ENCODE data around the gene KRTAP5-11.
"Not testable (repeated sequence)": the region's sequence is repeated elsewhere in the genome, so short reads cannot be mapped to it uniquely, and the experiment has no call there.

KRTAP5-11 gene, protein sequence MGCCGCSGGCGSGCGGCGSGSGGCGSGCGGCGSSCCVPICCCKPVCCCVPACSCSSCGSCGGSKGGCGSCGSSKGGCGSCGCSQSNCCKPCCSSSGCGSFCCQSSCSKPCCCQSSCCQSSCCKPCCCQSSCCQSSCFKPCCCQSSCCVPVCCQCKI

DNA sequence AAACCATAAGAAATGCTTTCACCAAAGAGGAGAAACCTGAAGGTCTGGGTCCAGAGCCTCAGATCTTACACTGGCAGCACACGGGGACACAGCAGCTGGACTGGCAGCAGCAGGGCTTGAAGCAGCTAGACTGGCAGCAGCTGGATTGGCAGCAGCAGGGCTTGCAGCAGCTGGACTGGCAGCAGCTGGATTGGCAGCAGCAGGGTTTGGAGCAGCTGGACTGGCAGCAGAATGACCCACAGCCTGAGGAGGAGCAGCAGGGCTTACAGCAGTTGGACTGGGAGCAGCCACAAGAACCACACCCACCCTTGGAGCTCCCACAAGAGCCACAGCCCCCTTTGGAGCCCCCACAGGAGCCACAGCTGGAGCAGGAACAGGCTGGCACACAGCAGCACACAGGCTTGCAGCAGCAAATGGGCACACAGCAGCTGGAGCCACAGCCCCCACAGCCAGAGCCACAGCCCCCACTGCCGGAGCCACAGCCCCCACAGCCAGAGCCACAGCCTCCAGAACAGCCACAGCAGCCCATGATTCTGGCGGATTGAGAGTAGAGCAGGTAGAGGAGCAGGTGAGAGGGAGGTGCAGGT, at the start of gene KRTAP5-11:
KRTAP5-11 (minus strand) TSS at position 567 of the 587 bp plus-strand sequence; CDS start at position 529, 38 bp downstream.
- no peak for DNase-seq

DNA sequence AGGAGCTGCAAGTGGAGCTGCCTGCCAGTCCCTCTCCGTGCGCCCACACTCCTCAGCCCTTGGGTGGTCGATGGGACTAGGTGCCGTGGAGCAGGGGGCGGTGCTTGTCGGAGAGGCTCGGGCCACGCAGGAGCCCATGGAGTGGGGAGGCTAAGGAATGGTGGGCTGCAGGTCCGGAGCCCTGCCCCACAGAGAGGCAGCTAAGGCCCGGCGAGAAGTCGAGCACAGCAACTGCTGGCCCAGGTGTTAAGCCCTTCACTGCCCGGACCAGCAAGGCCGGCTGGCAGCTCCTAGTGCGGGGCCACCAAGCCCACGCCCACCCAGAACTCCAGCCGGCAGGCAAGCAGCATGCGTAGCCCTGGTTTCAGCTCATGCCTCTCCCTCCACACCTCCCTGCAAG, 48.9 kb upstream of the KRTAP5-11 start:
- DNase-seq, result not testable (repeated sequence)

- peak; percentile 16 for DNase-seq
These were observed 47.4 kb upstream of the KRTAP5-11 start for GRCh38 chr11:71630071-71630470.

GRCh38 chr11:71628943-71629342, 46.3 kb upstream of the KRTAP5-11 start:
- DNase-seq, result not testable (repeated sequence)

DNA sequence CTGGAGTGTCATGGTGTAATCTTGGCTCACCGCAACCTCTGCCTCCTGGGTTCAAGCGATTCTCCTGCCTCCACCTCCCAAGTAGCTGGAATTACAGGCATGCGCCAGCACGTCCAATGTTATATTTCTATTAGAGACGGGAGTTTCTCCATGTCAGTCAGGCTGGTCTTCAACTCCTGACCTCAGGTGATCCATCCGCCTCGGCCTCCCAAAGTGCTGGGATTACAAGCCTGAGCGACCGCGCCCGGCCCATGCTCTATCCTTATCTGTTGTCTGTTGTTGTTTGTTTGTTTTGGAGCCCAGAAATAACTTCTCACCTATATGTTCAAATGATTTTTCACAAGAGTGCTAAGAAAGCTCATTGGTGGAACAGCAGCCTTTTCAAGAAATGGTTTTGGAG, 40.6 kb upstream of the KRTAP5-11 start:
- not testable (repeated sequence) for DNase-seq

GRCh38 chr11:71622561-71622960, 39.9 kb upstream of the KRTAP5-11 start:
- not testable (repeated sequence) for DNase-seq

- DNase-seq, result not testable (repeated sequence)
These were observed 32.3 kb upstream of the KRTAP5-11 start for GRCh38 chr11:71615003-71615402.

DNA sequence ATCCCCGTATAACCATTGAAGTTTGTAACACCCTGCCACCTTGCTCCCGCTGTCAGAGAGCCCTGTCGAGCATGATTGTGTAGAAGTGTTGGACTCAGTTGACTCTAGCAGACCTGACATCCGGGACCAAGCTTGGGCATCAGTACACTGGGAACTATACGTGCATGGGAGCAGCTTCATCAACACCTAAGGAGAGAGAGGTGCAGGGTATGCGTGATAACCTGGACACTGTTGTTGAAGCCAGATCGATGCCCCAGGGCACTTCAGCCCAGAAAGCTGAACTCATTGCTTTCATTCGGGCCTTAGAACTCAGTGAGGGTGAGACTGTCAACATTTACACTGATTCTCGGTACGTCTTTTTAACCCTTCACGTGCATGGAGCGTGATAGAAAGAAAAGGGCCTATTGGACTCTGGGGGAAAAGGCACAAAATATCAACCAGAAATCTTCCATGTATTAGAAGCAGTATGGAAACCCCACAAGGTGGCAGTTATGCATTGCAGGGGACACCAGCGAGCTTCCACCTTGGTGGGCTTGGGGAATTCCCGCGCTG, 31.8 kb upstream of the KRTAP5-11 start:
- DNase-seq, result not testable (repeated sequence)

DNA sequence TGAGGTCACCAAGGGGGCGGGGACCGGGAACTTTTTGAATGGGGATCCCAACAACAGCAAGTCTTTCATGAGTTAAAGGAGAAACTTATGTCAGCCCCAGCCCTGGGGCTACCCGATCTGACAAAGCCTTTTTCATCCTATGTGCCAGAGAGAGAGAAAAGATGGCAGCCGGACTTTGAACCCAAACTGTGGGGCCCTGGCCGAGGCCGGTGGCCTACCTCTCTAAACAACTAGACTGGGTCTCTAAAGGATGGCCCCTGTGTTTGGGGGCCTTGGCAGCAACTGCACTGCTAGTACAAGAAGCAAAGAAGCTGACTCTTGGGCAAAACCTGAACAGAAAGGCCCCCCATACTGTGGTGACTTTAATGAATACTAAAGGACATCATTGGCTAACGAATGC, 31.3 kb upstream of the KRTAP5-11 start:
- DNase-seq, result not testable (repeated sequence)

GRCh38 chr11:71611218-71611910, 28.7 kb upstream of the KRTAP5-11 start:
- not testable (repeated sequence) for DNase-seq

GRCh38 chr11:71608272-71608671, 25.6 kb upstream of the KRTAP5-11 start:
- not testable (repeated sequence) for DNase-seq

DNA sequence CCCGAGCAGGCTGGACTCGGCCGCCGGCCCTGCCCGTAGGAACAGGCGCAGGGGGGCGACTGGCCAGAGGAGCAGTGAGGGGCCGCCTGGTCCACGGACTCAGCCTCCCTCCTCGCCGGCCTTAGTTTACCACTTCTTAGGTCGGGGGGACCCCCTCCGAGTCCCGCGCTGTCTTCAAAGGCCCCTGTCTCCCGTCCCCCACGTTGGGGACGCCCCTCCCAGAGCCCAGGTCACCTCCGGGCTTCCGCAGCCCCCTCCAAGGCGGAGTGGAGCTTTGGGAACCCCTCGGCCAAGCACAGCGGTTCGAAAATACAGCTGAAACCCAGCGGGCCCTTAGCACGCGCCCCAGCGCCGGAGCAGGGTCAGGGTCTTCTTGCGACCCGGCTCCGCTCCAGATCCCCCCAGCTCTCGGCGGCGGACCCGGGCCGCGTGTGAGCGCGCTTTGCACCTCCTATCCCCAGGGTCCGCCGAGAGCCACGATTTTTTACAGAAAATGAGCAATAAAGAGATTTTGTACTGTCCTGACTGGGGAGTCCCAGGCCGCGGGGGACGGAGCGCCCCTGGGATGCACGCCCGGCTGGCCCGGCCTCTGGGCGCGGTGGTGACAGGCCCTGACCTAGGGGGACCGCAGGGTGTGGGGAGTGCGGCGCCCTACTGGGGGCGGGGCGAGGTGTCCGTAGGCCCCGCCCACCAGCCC, 25.0 kb upstream of the KRTAP5-11 start:
- DNase-seq, result not testable (repeated sequence)

DNA sequence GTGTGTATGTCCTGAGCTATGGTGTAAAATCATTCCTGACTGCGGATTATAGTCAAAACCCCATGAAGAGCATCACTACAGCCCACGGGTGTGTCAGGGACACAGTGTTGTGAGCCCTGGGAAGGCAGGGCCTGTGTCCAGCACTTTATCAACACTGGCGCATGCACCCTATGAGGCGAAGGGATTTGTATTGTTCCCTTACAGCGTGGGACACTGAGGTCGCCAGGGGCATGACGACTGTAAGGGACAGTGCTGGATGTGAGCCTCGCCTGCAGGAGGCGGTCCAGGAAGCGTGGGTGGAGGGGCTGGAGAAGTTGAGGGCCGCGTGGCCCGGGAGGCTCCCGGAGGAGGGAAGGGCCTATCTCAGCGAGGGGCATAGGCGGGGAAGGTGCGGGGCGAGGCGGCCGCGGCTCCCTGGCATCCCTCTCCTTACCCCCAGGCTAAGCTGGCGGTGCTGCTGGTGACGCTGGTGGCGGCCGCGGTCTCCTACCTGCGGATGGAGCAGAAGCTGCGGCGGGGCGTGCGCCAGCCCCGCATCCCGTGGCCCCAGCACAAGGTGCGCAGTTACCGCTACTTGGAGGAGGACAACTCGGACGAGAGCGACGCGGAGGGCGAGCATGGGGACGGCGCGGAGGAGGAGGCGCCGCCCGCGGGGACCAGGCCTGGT, 24.3 kb upstream of the KRTAP5-11 start:
- not testable (repeated sequence) for DNase-seq

GRCh38 chr11:71604798-71605488, 22.3 kb upstream of the KRTAP5-11 start:
- DNase-seq, result peak; percentile 33

DNA sequence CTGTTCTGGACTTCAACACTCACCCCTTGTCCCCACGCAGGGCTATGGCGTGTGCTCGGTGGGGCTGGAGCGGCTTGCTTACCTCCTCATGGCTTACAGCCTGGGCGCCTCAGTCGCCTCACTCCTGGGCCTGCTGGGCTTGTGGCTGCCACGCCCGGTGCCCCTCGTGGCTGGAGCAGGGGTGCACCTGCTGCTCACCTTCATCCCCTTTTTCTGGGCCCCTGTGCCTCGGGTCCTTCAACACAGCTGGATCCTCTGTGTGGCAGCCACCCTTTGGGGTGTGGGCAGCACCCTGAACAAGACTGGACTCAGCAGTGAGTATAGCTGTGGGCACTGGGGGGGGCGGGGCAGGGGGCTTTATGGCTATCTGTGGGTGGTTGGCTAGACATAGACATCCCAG, 20.5 kb upstream of the KRTAP5-11 start:
- not testable (repeated sequence) for DNase-seq

- DNase-seq, result not testable (repeated sequence)
These were observed 6.9 kb upstream of the KRTAP5-11 start for GRCh38 chr11:71589546-71589920.

DNA sequence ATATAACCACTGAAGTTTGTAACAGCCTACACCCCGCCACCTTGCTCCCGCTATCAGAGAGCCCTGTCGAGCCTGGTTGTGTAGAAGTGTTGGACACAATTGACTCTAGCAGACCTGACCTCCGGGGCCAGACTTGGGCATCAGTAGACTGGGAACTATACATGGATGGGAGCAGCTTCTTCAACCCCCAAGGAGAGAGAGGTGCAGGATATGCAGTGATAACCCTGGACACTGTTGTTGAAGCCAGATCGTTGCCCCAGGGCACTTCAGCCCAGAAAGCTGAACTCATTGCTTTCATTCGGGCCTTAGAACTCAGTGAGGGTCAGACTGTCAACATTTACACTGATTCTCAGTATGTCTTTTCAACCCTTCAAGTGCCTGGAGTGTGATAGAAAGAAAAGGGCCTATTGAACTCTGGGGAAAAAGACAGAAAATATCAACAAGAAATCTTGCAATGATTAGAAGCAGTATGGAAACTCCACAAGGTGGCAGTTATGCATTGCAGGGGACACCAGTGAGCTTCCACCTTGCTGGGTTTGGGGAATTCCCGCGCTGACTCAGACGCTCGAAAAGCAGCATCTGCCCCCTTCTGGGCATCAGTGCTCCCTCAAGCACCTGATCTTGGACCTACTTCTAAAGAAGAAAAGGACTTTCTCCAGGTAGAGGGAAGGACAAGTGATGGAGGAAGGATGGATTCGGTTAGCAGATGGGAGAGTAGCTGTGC, 6.3 kb upstream of the KRTAP5-11 start:
- DNase-seq, result peak; percentile 76

DNA sequence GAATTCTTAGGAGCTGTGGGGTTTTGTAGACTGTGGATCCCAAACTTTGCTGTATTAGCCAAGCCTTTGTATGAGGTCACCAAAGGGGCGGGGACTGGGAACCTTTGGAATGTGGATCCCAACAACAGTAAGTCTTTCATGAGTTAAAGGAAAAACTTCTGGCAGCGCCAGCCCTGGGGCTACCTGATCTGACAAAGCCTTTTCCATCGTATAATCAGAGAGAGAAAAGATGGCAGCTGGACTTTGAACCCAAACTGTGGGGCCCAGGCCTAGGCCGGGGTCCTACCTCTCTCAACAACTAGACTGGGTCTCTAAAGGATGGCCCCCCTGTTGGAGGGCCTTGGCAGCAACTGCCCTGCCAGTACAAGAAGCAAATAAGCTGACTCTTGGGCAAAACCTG, 5.6 kb upstream of the KRTAP5-11 start:
- DNase-seq, result not testable (repeated sequence)

- not testable (repeated sequence) for DNase-seq
These were observed 3.0 kb upstream of the KRTAP5-11 start for GRCh38 chr11:71585673-71586072.

- DNase-seq, result not testable (repeated sequence)
These were observed 294 bp upstream of the KRTAP5-11 start for GRCh38 chr11:71582969-71583368.

DNA sequence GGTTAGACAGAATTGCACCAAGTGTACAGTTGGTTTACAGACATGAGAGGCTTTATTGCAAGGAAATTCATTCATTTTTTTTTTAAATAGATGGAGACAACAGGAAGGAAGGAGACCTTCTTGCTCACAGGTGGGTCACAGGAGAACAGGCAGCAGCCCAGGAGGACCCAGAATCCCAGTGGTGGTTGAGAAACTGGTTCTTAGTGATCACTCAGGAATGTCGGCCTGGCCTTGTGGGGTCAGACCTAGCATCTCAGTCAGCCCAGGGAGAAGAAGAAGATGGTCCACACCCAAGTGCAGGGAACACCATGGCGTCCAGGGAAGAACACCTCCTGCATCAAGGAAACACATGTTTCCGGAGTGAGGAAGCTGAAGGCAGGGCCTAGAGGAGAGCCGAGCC, 849 bp downstream of the KRTAP5-11 start:
- DNase-seq, result no peak
